ENCODE results near the gene CPB2.

DNA sequence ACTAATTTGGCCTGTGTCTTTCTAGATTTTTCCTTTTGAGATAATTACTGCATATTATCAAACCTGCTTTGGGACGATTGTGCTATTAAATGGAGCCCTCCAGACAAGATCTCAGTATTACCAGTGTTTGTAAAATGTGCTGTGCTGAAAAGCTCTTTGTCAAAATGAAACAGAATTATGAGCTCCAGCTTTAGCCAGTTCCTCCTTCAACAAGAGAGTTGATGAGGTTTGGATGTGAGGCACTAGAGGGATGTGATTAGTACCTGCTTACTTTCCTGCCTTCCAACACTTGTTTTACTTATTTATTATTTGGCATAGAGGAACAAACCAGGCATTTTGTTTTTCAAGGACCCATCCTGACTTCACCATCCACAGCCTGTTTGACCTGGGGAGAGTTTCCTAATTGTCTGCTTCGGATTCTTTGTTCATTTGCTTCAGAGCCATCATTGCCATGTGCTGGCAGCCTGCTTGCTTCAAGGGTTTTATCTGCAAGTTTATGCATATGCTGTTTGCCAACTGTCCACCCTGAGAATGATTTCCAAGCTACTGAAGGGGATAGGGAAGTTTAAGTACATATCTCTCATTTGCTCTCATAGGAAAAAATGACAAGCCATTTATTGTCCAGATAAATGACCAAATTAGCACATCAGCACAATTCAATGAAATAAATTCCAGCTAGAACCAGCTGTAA lies 32.9 kb upstream of the CPB2 start:
- TF ChIP-seq, protein P1, sequence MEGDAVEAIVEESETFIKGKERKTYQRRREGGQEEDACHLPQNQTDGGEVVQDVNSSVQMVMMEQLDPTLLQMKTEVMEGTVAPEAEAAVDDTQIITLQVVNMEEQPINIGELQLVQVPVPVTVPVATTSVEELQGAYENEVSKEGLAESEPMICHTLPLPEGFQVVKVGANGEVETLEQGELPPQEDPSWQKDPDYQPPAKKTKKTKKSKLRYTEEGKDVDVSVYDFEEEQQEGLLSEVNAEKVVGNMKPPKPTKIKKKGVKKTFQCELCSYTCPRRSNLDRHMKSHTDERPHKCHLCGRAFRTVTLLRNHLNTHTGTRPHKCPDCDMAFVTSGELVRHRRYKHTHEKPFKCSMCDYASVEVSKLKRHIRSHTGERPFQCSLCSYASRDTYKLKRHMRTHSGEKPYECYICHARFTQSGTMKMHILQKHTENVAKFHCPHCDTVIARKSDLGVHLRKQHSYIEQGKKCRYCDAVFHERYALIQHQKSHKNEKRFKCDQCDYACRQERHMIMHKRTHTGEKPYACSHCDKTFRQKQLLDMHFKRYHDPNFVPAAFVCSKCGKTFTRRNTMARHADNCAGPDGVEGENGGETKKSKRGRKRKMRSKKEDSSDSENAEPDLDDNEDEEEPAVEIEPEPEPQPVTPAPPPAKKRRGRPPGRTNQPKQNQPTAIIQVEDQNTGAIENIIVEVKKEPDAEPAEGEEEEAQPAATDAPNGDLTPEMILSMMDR (conservative IDR thresholded peaks at IDR 0.05; ENCODE audit: low read length), result no peak
- TF ChIP-seq EZH2phosphoT487 (IDR thresholded peaks at IDR 0.05; ENCODE audit: borderline replicate concordance), result no peak

Measured in Loucy (cell line).